Measurements from ENCODE around the gene CABLES2. TPM values are rescaled to one million over a fixed set of nuclear protein-coding genes. Genes with fewer than 3 reads are reported as not detected.

Gene CABLES2
- total RNA-seq, 1 experiment from 2014 or later, result 8.9 TPM

GRCh38 chr20:62377064-62377461 lies 30.0 kb downstream of the CABLES2 start:
- ATAC-seq (no peak), DNase-seq (ENCODE audit: low read depth, low spot score) (no peak)
- BruUV-seq (replicated peaks), result no TSS peak
- peaks cover 0 to 5% of the 10 kb centered on the region in 2 experiments; a peak in 1 of 4 replicates for H3K36me3 ChIP-seq (ENCODE audit: control insufficient read depth in 1 of 2, insufficient read depth in 2 of 2, low read length in 2 of 2)
- ChIA-PET POLR2A (no interaction called here), CTCF (no interaction called here), RAD21 (ENCODE audit: low non-redundant PET in 1 of 2, low total read pairs in 2 of 2, uncharacterized antibody in 2 of 2, unreplicated experiment in 2 of 2) (no interaction called here)
- H3K79me2 ChIP-seq (ENCODE audit: insufficient read depth, low read length), result no peaks in the 10 kb centered on the region
- no peak overlapping the region for H3K4me2 ChIP-seq (ENCODE audit: low read length)
- peaks cover 24 to 52% of the 10 kb centered on the region in 2 experiments for H3K4me1 ChIP-seq (ENCODE audit: control insufficient read depth in 1 of 2, insufficient read depth in 2 of 2, low read length in 2 of 2)
- H3K4me3 ChIP-seq (replicated peaks in 1 of 2; ENCODE audit: low read depth in 1 of 2, low read length in 2 of 2), result no peak overlapping the region
- no peaks in the 10 kb centered on the region for H3K9me3 ChIP-seq (ENCODE audit: control insufficient read depth in 1 of 2, insufficient read depth in 1 of 2, low read depth in 1 of 2, low read length in 2 of 2)
- no peaks in the 10 kb centered on the region for H4K20me1 ChIP-seq (ENCODE audit: insufficient read depth)
- TF ChIP-seq SRF (IDR thresholded peaks at IDR 0.05; ENCODE audit: low read depth) (no peak), EGR1 (IDR thresholded peaks at IDR 0.05; ENCODE audit: low read depth) (no peak), SP1 (IDR thresholded peaks at IDR 0.05; ENCODE audit: low read depth) (no peak), REST (IDR thresholded peaks at IDR 0.05; ENCODE audit: low read depth) (no peak), EZH2 (IDR thresholded peaks at IDR 0.05) (no peak), CEBPB (IDR thresholded peaks at IDR 0.05; ENCODE audit: low read depth) (no peak), SIN3A (IDR thresholded peaks at IDR 0.05; ENCODE audit: low read depth) (no peak), POLR2AphosphoS5 (IDR thresholded peaks at IDR 0.05; ENCODE audit: low read depth, low read length) (no peak), MAX (IDR thresholded peaks at IDR 0.05) (no peak), ZBTB33 (IDR thresholded peaks at IDR 0.05; ENCODE audit: extremely low read depth, insufficient replicate concordance, low read length) (no peak), RAD21 (IDR thresholded peaks at IDR 0.05; ENCODE audit: low read depth) (no peak), EZH2phosphoT487 (IDR thresholded peaks at IDR 0.05; ENCODE audit: borderline replicate concordance) (no peak)
- H3K9me2 ChIP-seq (ENCODE audit: insufficient read depth), result no peaks in the 10 kb centered on the region
- intact Hi-C loops (cut with micrococcal nuclease), result no loop called here
- no peak overlapping the region for H2AFZ ChIP-seq (ENCODE audit: low read depth, low read length, poor library complexity, severe bottlenecking)
- peak overlapping the region; percentile 59; the same call in 1 of the 2 replicates for H3K27ac ChIP-seq (ENCODE audit: low read depth, low read length)
- no peaks in the 10 kb centered on the region for H3K27me3 ChIP-seq (ENCODE audit: insufficient read depth, low read length)
- H3K9ac ChIP-seq (ENCODE audit: low read length), result no peak overlapping the region
